Sigmoid colon (tissue), 4 donors: ENCODE measurements around the gene VWA1.

Source experiments
- CTCF ChIP-seq, 4 experiments: fragments of 450-650 bp in 3 of 4; fragments of 200-600 bp in 1 of 4; IDR thresholded peaks; one replicate each; pipeline ENCODE4 v1.5.1; 2016 to 2019; ENCODE audit warnings: antibody characterized with exemption in 4 of 4, mild to moderate bottlenecking in 3 of 4, moderate library complexity in 2 of 4
- POLR2AphosphoS5 ChIP-seq, 4 donors: sonication (generic); formaldehyde crosslinking; IDR thresholded peaks; one replicate each; pipeline ENCODE4 v1.6.1; 2017; ENCODE audit warnings: antibody characterized with exemption in 4 of 4

GRCh38 chr1:1452882-1453281 lies 17.4 kb downstream of the VWA1 start:
- TF ChIP-seq POLR2AphosphoS5 (IDR thresholded peaks at IDR 0.05) (no peak), CTCF (IDR thresholded peaks at IDR 0.05) (no peak)
